Measurements from ENCODE around the gene SLC44A3. TPM values are rescaled to one million over a fixed set of nuclear protein-coding genes. Genes with fewer than 3 reads are reported as not detected.

SLC44A3 gene
- total and polyA plus RNA-seq, 2 experiments from 2014 or later: 2.9 to 4.5 TPM

- no peak for TF ChIP-seq NANOG (IDR thresholded peaks at IDR 0.05; ENCODE audit: borderline replicate concordance)
- TF ChIP-seq REST (IDR thresholded peaks at IDR 0.05; ENCODE audit: unreplicated experiment): no peak
- no peak for TF ChIP-seq JUNB (IDR thresholded peaks at IDR 0.05; ENCODE audit: unreplicated experiment)
- TF ChIP-seq ZNF462 (CRISPR knock-in tag; IDR thresholded peaks at IDR 0.05): no peak
- TF ChIP-seq POLR2AphosphoS5 (IDR thresholded peaks at IDR 0.05; ENCODE audit: low read depth): no peak
- Histone ChIP-seq H3K27ac (ENCODE audit: low read depth) (peak overlapping the region; percentile 27; the same call in 1 of the 2 replicates), H3K9me2 (ENCODE audit: insufficient read depth) (no peaks in the 10 kb centered on the region), H3K36me3 (ENCODE audit: insufficient read depth) (peaks cover 16% of the 10 kb centered on the region), H3F3A (replicated peaks; ENCODE audit: low read depth) (no peaks in the 10 kb centered on the region), H4K20me1 (replicated peaks; ENCODE audit: insufficient read depth) (peaks cover 82% of the 10 kb centered on the region), H3K4me3 (no peak overlapping the region), H3K4me2 (no peak overlapping the region), H3K79me2 (replicated peaks; ENCODE audit: insufficient read depth) (peaks cover 69% of the 10 kb centered on the region), H3K4me1 (ENCODE audit: insufficient read depth) (peaks cover 34% of the 10 kb centered on the region), H3K27me3 (ENCODE audit: insufficient read depth) (no peaks in the 10 kb centered on the region), H2AFZ (no peak overlapping the region)
- Mint-ChIP-seq H3K27me3 (ENCODE audit: insufficient read depth, low read depth, poor library complexity) (peaks cover 3% of the 10 kb centered on the region), H3K27ac (no peak overlapping the region), H3K9me3 (no peaks in the 10 kb centered on the region), H3K4me1 (peaks cover 31% of the 10 kb centered on the region), H3K36me3 (ENCODE audit: low read depth) (peaks cover 56% of the 10 kb centered on the region), H3K4me3 (no peak overlapping the region)
- ATAC-seq: no peak
- no peak for DNase-seq (ENCODE audit: low spot score)
Measured at GRCh38 chr1:94905207-94905606, 85.0 kb downstream of the SLC44A3 start.

All from GM23338 (cell line).